GM19025 (cell line): ENCODE data around the gene SMIM30.
A peak's percentile ranks its signal among the peaks of the same experiment; 100 is the strongest.
"Not testable (repeated sequence)": the region's sequence is repeated elsewhere in the genome, so short reads cannot be mapped to it uniquely, and the experiment has no call there.

Experiments
- ATAC-seq: cut with Tn5 transposase; IDR thresholded peaks from one replicate; pipeline ENCODE4 v1.9.1; 2021; ENCODE audit warnings: mild to moderate bottlenecking, low read depth, moderate library complexity; ENCODE audit not compliant: unreplicated experiment

Gene SMIM30

GRCh38 chr7:113118074-113118959 is at the start of gene SMIM30:
SMIM30 (minus strand) TSS chr7:113118554; CDS start chr7:113117578, 976 bp downstream.
- ATAC-seq, result peak; percentile 99

GRCh38 chr7:113166176-113166575 is 47.8 kb upstream of the SMIM30 start:
- not testable (repeated sequence) for ATAC-seq

- ATAC-seq, result no peak
These were observed 42.7 kb upstream of the SMIM30 start for GRCh38 chr7:113161050-113161449.

- peak; percentile 65 for ATAC-seq
These were observed 41.5 kb upstream of the SMIM30 start for GRCh38 chr7:113159746-113160339.

- ATAC-seq, result no peak
These were observed 40.4 kb upstream of the SMIM30 start for GRCh38 chr7:113158756-113159155.

- ATAC-seq, result no peak
These were observed 35.8 kb upstream of the SMIM30 start for GRCh38 chr7:113154117-113154516.

GRCh38 chr7:113144817-113145216 is 26.5 kb upstream of the SMIM30 start:
- no peak for ATAC-seq

GRCh38 chr7:113143486-113144257 is 25.3 kb upstream of the SMIM30 start:
- ATAC-seq, result no peak

- ATAC-seq, result no peak
These were observed 24.2 kb upstream of the SMIM30 start for GRCh38 chr7:113142385-113143119.

GRCh38 chr7:113141803-113142202 is 23.4 kb upstream of the SMIM30 start:
- no peak for ATAC-seq

- ATAC-seq, result no peak
These were observed 22.6 kb upstream of the SMIM30 start for GRCh38 chr7:113140956-113141355.

- ATAC-seq, result no peak
These were observed 18.9 kb upstream of the SMIM30 start for GRCh38 chr7:113137241-113137640.

- ATAC-seq, result no peak
These were observed 15.7 kb upstream of the SMIM30 start for GRCh38 chr7:113134025-113134424.

GRCh38 chr7:113131367-113131766 is 13.0 kb upstream of the SMIM30 start:
- no peak for ATAC-seq

- no peak for ATAC-seq
These were observed 9.7 kb upstream of the SMIM30 start for GRCh38 chr7:113128031-113128430.

GRCh38 chr7:113125728-113126127 is 7.4 kb upstream of the SMIM30 start:
- no peak for ATAC-seq

GRCh38 chr7:113122744-113123143 is 4.4 kb upstream of the SMIM30 start:
- ATAC-seq, result no peak

GRCh38 chr7:113120647-113121046 is 2.3 kb upstream of the SMIM30 start:
- ATAC-seq, result no peak

GRCh38 chr7:113119429-113119828 is 1.1 kb upstream of the SMIM30 start:
- ATAC-seq, result no peak

- not testable (repeated sequence) for ATAC-seq
These were observed 980 bp downstream of the SMIM30 start for GRCh38 chr7:113117374-113117774.
